ENCODE results near the gene FRAT2. TPM values are rescaled to one million over a fixed set of nuclear protein-coding genes. Genes with fewer than 3 reads are reported as not detected.

The FRAT2 gene
- total RNA-seq, 2 experiments from 2014 or later = 27.0 to 27.6 TPM

GRCh38 chr10:97329766-97330165 is 4.8 kb downstream of the FRAT2 start:
- TF ChIP-seq, protein P1, sequence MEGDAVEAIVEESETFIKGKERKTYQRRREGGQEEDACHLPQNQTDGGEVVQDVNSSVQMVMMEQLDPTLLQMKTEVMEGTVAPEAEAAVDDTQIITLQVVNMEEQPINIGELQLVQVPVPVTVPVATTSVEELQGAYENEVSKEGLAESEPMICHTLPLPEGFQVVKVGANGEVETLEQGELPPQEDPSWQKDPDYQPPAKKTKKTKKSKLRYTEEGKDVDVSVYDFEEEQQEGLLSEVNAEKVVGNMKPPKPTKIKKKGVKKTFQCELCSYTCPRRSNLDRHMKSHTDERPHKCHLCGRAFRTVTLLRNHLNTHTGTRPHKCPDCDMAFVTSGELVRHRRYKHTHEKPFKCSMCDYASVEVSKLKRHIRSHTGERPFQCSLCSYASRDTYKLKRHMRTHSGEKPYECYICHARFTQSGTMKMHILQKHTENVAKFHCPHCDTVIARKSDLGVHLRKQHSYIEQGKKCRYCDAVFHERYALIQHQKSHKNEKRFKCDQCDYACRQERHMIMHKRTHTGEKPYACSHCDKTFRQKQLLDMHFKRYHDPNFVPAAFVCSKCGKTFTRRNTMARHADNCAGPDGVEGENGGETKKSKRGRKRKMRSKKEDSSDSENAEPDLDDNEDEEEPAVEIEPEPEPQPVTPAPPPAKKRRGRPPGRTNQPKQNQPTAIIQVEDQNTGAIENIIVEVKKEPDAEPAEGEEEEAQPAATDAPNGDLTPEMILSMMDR (IDR thresholded peaks at IDR 0.05) = no peak
- ATAC-seq (ENCODE audit: poor library complexity) (no peak), DNase-seq (no peak)
- CTCF ChIA-PET = no interaction called here
- H3K4me3 ChIP-seq (ENCODE audit: low read length) = no peak overlapping the region
- Mint-ChIP-seq H3K9me3 (no peaks in the 10 kb centered on the region), H3K27me3 (no peaks in the 10 kb centered on the region), H3K4me1 (ENCODE audit: low read depth) (peaks cover 62% of the 10 kb centered on the region), H3K27ac (peak overlapping the region; percentile 33), H3K36me3 (ENCODE audit: low read depth) (peaks cover 52% of the 10 kb centered on the region), H3K4me3 (peak overlapping the region; percentile 57)
- POLR2A ChIA-PET = interaction anchor here (2.5 to 5.5 kb wide), 2 partner anchors 10 to 11 kb away, joined by 25 to 178 read pairs; partner anchors contain the start of gene FRAT1
- no peaks in the 10 kb centered on the region for H3K9me3 ChIP-seq (ENCODE audit: control insufficient read depth in 1 of 2, insufficient read depth in 1 of 2, low read length in 2 of 2)
- H3K4me1 ChIP-seq (ENCODE audit: insufficient read depth, low read length) = peaks cover 42% of the 10 kb centered on the region
- no peaks in the 10 kb centered on the region for H3K27me3 ChIP-seq (ENCODE audit: control insufficient read depth in 1 of 2, insufficient read depth in 2 of 2, low read length in 2 of 2)
- intact Hi-C loops (cut with DNase I, micrococcal nuclease) = no loop called here
- H3K27ac ChIP-seq (ENCODE audit: low read depth in 1 of 2, low read length in 2 of 2) = no peak overlapping the region
- peaks cover 22% of the 10 kb centered on the region for H3K36me3 ChIP-seq (ENCODE audit: insufficient read depth, low read length)

DNA sequence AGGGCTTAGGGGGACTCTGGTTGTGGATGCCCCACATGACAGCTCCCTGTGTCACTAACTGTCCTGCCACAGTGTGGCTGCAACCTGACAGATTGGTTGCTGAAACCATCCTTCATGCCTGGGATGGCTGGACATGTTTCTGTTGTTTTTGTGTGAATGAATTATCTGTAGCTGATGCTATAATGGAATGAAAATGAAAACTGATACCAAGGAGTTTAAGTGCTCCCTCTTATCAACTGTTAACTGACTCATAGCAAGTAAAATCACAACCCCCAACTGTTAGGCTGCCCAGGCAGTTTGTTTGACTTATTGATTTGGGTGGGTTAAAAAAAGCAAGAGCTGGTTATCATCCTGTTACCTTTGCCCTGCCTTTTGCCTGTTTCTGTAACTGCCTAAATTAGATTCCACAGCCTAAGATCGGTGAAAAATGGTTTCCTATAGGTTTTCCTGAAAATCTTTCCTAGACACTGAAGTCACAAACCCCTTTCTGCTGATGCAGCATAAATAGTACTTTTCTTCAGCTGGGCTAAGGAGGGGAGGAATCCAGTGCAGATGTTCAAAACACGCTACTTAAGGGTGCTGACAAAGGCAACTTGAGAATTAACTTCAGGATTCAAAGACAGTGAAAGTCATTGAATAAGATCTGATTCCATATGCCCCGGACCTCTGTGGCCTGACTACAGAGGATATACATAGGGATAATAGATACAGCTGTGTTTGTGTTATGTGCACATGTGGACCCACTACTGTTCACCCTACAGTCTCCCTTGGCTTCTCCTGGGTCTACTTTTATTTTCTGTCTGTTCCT is 5.7 kb downstream of the FRAT2 start:
- peaks cover 52% of the 10 kb centered on the region for H3K36me3 Mint-ChIP-seq (ENCODE audit: low read depth)
- ChIA-PET POLR2A (interaction anchor here (2.5 kb wide), 1 partner anchor 9 kb away, joined by 25 read pairs; the partner anchor contains the start of gene FRAT1), CTCF (interaction anchor here (1.2 to 1.4 kb wide), 2 partner anchors 9 to 27 kb away, joined by 3 to 4 read pairs; partner anchors contain the start of gene FRAT1)
- TF ChIP-seq, protein P1 (IDR thresholded peaks at IDR 0.05) = no peak
- Histone ChIP-seq H3K27ac (ENCODE audit: low read depth in 1 of 2, low read length in 2 of 2) (no peak overlapping the region), H3K4me3 (ENCODE audit: low read length) (no peak overlapping the region), H3K4me1 (ENCODE audit: insufficient read depth, low read length) (peaks cover 42% of the 10 kb centered on the region), H3K27me3 (ENCODE audit: control insufficient read depth in 1 of 2, insufficient read depth in 2 of 2, low read length in 2 of 2) (no peaks in the 10 kb centered on the region), H3K36me3 (ENCODE audit: insufficient read depth, low read length) (peaks cover 22% of the 10 kb centered on the region), H3K9me3 (ENCODE audit: control insufficient read depth in 1 of 2, insufficient read depth in 1 of 2, low read length in 2 of 2) (no peaks in the 10 kb centered on the region)
- H3K4me1 Mint-ChIP-seq (ENCODE audit: low read depth) = peaks cover 62% of the 10 kb centered on the region
- no peaks in the 10 kb centered on the region for H3K9me3 Mint-ChIP-seq
- intact Hi-C loops (cut with DNase I, micrococcal nuclease) = no loop called here
- peak overlapping the region; percentile 20 for H3K4me3 Mint-ChIP-seq
- ATAC-seq (ENCODE audit: poor library complexity) (no peak), DNase-seq (no peak)
- H3K27ac Mint-ChIP-seq = peak overlapping the region; percentile 33
- no peaks in the 10 kb centered on the region for H3K27me3 Mint-ChIP-seq

DNA sequence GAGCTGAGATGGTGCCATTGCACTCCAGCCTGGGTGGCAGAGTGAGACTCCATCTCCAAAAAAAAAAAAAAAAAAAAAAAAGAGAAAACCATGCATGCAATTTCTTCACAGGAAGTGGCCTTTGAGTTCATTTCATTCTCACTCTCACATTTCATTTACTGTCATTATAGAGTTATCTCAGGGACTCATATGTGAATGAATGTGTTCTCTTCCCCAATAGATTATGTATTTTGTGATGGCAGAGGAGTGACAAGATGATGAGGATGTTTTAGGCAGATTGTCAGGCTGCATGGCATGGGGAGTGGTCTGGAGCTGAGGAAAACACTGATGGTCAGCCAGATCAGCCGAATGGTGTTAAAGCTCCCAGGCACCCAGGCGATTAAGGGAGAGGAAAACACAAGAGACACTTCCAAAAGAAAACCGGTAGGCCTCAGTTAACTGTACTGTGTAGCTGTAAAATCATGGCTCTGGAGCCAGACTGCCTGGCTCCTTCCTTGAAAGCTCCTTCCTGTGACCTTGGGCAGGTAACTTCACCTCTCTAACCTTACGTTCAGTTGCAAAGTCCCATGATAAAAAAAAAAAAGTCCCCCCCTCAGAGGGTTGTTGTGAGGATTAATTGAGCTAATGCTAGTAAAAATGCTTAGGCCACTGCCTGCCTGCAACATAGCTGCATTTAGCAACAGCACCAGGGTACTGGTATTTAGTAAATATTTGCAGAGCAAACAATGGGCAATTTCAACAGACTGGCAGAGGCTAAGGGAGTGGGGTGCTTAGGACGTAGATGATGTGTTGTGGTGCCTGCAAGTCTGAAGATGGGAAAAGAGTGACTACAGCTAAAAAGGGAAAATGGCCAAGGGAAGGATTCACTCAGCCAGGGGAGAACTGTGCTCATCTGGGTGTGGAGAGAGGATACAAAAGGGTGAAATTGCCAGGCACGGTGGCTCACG is 6.9 kb downstream of the FRAT2 start:
- Mint-ChIP-seq H3K4me3 (no peak overlapping the region), H3K4me1 (ENCODE audit: low read depth) (peaks cover 57% of the 10 kb centered on the region), H3K27ac (peak overlapping the region; percentile 56), H3K36me3 (ENCODE audit: low read depth) (peaks cover 43% of the 10 kb centered on the region), H3K27me3 (no peaks in the 10 kb centered on the region), H3K9me3 (no peaks in the 10 kb centered on the region)
- intact Hi-C loops (cut with DNase I, micrococcal nuclease) = no loop called here
- H3K27ac ChIP-seq (ENCODE audit: low read depth in 1 of 2, low read length in 2 of 2) = no peak overlapping the region
- TF ChIP-seq, protein P1 (IDR thresholded peaks at IDR 0.05) = no peak
- no peak for ATAC-seq (ENCODE audit: poor library complexity)
- H3K9me3 ChIP-seq (ENCODE audit: control insufficient read depth in 1 of 2, insufficient read depth in 1 of 2, low read length in 2 of 2) = no peaks in the 10 kb centered on the region
- DNase-seq = no peak
- peaks cover 22% of the 10 kb centered on the region for H3K36me3 ChIP-seq (ENCODE audit: insufficient read depth, low read length)
- POLR2A ChIA-PET = interaction anchor here (2.5 kb wide), 1 partner anchor 8 kb away, joined by 25 read pairs; the partner anchor contains the start of gene FRAT1
- CTCF ChIA-PET = interaction anchor here (1.2 to 1.4 kb wide), 2 partner anchors 8 to 28 kb away, joined by 3 to 4 read pairs; partner anchors contain the start of gene FRAT1
- H3K4me3 ChIP-seq (ENCODE audit: low read length) = no peak overlapping the region
- H3K27me3 ChIP-seq (ENCODE audit: control insufficient read depth in 1 of 2, insufficient read depth in 2 of 2, low read length in 2 of 2) = no peaks in the 10 kb centered on the region
- H3K4me1 ChIP-seq (ENCODE audit: insufficient read depth, low read length) = peaks cover 31% of the 10 kb centered on the region
